NB4 (cell line): ENCODE measurements around the gene CDH4.

ENCODE experiments used
- CTCF ChIP-seq: IDR thresholded peaks from one replicate; pipeline ENCODE4 v1.5.1; 2012; ENCODE audit warnings: low read depth, low read length
- MAX ChIP-seq: IDR thresholded peaks from 2 replicates; pipeline ENCODE4 v1.6.1; 2011; ENCODE audit warnings: low read depth, low read length

DNA sequence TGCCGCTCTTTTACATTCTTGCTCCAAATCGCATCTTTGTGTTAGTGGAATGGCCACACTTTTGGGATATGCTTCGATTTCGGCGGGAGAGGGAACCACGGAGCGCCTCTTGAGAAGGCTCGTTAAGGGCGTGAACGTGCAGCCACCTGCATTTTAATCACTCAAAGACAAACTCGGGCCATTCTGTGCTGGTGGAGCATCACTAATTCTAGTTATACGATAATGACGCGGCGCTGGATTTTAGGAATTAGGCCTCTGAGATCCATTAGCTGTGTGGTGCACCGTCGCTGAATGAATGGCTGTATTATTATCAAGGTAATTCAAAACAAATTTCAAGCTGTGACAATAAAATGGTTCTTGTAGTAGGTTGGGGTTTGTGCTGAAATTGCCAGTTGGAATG lies 305.6 kb downstream of the CDH4 start:
- no peak for TF ChIP-seq CTCF
- TF ChIP-seq MAX: no peak
